Hepatocyte (in vitro differentiated cells): ENCODE data around the gene PRR12. TPM values are rescaled to one million over a fixed set of nuclear protein-coding genes. Genes with fewer than 3 reads are reported as not detected.

Source experiments
- DNase-seq: peaks from one replicate; pipeline ENCODE4 v3.0.0-alpha.2; 2016; ENCODE audit warnings: low spot score
- H2AFZ ChIP-seq: fragments of 200-600 bp; sonication (generic); 2 replicates; pipeline ENCODE4 v1.6.0; 2016; ENCODE audit warnings: antibody characterized with exemption, mild to moderate bottlenecking
- H3K27ac ChIP-seq: fragments of 200-600 bp; sonication (generic); 2 replicates; pipeline ENCODE4 v1.5.1; 2016; ENCODE audit warnings: mild to moderate bottlenecking
- H3K27me3 ChIP-seq: fragments of 200-600 bp; sonication (generic); 2 replicates; pipeline ENCODE4 v1.6.1; 2016
- H3K36me3 ChIP-seq: fragments of 200-600 bp; sonication (generic); replicated peaks from 2 replicates; pipeline ENCODE4 v1.5.1; 2016; ENCODE audit warnings: low read depth; ENCODE audit not compliant: insufficient read depth
- H3K4me1 ChIP-seq: fragments of 200-600 bp; sonication (generic); 2 replicates; pipeline ENCODE4 v1.5.1; 2016; ENCODE audit warnings: mild to moderate bottlenecking, moderate library complexity; ENCODE audit not compliant: insufficient read depth
- H3K4me2 ChIP-seq: fragments of 200-600 bp; sonication (generic); 2 replicates; pipeline ENCODE4 v1.6.0; 2016
- H3K4me3 ChIP-seq: fragments of 200-600 bp; sonication (generic); 2 replicates; pipeline ENCODE4 v1.5.1; 2016; ENCODE audit warnings: mild to moderate bottlenecking
- H3K79me2 ChIP-seq: fragments of 200-600 bp; sonication (generic); 2 replicates; pipeline ENCODE4 v1.6.0; 2017; ENCODE audit warnings: mild to moderate bottlenecking
- H3K9me2 ChIP-seq: fragments of 200-600 bp; sonication (generic); replicated peaks from 2 replicates; pipeline ENCODE4 v1.6.0; 2017; ENCODE audit warnings: mild to moderate bottlenecking; ENCODE audit not compliant: insufficient read depth
- H3K9me3 ChIP-seq: fragments of 200-600 bp; sonication (generic); 2 replicates; pipeline ENCODE4 v1.5.1; 2016; ENCODE audit warnings: low read depth, mild to moderate bottlenecking
- H4K20me1 ChIP-seq: fragments of 200-600 bp; sonication (generic); 2 replicates; pipeline ENCODE4 v1.6.0; 2016; ENCODE audit warnings: mild to moderate bottlenecking; ENCODE audit not compliant: insufficient read depth, poor library complexity, severe bottlenecking
- EZH2 ChIP-seq: fragments of 200-600 bp; sonication (generic); IDR thresholded peaks from 2 replicates; pipeline ENCODE4 v1.6.1; 2016; ENCODE audit warnings: antibody characterized with exemption, mild to moderate bottlenecking, borderline replicate concordance
- EZH2phosphoT487 ChIP-seq: fragments of 200-600 bp; sonication (generic); IDR thresholded peaks from one replicate; pipeline ENCODE4 v1.6.1; 2018; ENCODE audit warnings: antibody characterized with exemption, mild to moderate bottlenecking, low read depth, moderate library complexity; ENCODE audit not compliant: unreplicated experiment, severe bottlenecking
- WGBS: methylation state at CpG from one replicate; pipeline ENCODE4 v1.1.6; 2016; ENCODE audit warnings: low lambda C conversion rate; ENCODE audit errors: missing lambda C conversion rate; 5-methylcytosine and 5-hydroxymethylcytosine counted together
- polyA plus RNA-seq: library from polyadenylated mRNA; unstranded; fragments of >200 nt; fragmentation: Nextera tagmentation; extraction: Ambion mirVana; gene quantifications from 2 replicates; pipeline ENCODE4 v1.2.1, GENCODE V29; 2016
- total RNA-seq: library from RNA; depleted of rRNA; stranded (reverse); fragments of >200 nt; gene quantifications from 2 replicates; pipeline ENCODE4 v1.2.3, GENCODE V29; 2014
- TF ChIP-seq, protein P1 (sequence below): fragments of 200-600 bp; sonication (generic); IDR thresholded peaks from 2 replicates; pipeline ENCODE4 v1.5.1; 2016; ENCODE audit warnings: antibody characterized with exemption, mild to moderate bottlenecking; ENCODE audit not compliant: poor library complexity

Gene PRR12
- total and polyA plus RNA-seq, 2 experiments from 2014 or later = 2.7 to 3.7 TPM

DNA sequence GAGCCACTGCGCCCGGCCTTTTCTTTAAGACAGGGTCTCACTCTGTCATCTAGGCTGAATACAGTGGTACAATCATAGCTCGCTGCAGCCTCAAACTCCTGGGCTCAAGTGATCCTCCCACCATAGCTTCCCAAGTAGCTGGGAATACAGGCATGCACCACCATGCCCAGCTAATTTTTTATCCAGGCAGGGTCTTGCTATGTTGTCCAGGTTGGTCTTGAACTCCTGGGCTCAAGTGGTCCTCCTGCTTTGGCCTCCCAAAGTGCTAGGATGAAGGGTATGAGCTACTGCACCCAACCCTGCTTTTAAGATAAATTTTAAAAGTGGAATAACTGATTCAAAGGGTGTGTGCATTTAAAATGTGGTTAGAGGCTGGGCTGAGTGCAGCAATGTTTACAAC lies 24.7 kb upstream of the PRR12 start:
- DNase-seq = no peak
- H3K27ac ChIP-seq = no peak overlapping the region
- no peaks in the 10 kb centered on the region for H3K27me3 ChIP-seq
- peaks cover 95% of the 10 kb centered on the region for H3K79me2 ChIP-seq
- no peaks in the 10 kb centered on the region for H3K9me2 ChIP-seq
- 78% methylated on average over 3 of the region's 3 CpGs for WGBS
- H4K20me1 ChIP-seq = peaks cover 10% of the 10 kb centered on the region
- no peak overlapping the region for H3K4me2 ChIP-seq
- H3K4me3 ChIP-seq = no peak overlapping the region
- H3K36me3 ChIP-seq = no peaks in the 10 kb centered on the region
- H2AFZ ChIP-seq = no peak overlapping the region
- no peaks in the 10 kb centered on the region for H3K9me3 ChIP-seq
- no peak for TF ChIP-seq EZH2
- TF ChIP-seq, protein P1, sequence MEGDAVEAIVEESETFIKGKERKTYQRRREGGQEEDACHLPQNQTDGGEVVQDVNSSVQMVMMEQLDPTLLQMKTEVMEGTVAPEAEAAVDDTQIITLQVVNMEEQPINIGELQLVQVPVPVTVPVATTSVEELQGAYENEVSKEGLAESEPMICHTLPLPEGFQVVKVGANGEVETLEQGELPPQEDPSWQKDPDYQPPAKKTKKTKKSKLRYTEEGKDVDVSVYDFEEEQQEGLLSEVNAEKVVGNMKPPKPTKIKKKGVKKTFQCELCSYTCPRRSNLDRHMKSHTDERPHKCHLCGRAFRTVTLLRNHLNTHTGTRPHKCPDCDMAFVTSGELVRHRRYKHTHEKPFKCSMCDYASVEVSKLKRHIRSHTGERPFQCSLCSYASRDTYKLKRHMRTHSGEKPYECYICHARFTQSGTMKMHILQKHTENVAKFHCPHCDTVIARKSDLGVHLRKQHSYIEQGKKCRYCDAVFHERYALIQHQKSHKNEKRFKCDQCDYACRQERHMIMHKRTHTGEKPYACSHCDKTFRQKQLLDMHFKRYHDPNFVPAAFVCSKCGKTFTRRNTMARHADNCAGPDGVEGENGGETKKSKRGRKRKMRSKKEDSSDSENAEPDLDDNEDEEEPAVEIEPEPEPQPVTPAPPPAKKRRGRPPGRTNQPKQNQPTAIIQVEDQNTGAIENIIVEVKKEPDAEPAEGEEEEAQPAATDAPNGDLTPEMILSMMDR = no peak
- TF ChIP-seq EZH2phosphoT487 = no peak
- H3K4me1 ChIP-seq = peaks cover 26% of the 10 kb centered on the region

DNA sequence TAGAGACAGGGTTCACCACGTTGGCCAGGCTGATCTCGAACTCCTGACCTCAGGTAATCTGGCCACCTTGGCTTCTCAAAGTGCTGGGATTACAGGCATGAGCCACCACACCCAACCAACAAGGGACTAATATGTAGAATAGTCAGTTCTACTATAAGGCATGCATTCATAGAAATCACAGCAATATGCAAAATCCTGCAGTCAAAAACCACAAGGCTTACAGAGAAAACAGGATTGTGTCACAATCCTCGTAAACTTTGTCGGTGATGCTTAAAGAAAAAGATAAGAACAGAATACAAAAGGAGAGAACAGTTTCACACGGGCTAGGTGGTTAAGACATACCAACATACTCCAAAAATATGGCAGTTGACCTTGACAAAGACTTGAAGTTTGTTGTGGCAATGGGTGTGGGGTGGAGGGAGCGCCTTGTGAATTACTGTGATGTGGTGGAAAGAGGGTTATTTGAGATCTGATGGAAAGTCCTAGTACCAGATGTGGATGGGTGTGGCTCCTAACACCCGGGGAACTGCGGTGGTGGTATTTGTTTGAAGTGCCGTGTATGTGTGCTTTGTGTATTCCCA lies 23.0 kb upstream of the PRR12 start:
- Histone ChIP-seq H3K27ac (peak overlapping the region; percentile 87), H3K9me2 (no peaks in the 10 kb centered on the region), H3K4me1 (peaks cover 25% of the 10 kb centered on the region), H3K9me3 (no peaks in the 10 kb centered on the region), H3K4me2 (peak overlapping the region; percentile 13), H3K27me3 (no peaks in the 10 kb centered on the region), H3K4me3 (no peak overlapping the region), H4K20me1 (peaks cover 10% of the 10 kb centered on the region), H3K36me3 (no peaks in the 10 kb centered on the region), H3K79me2 (peaks cover 79% of the 10 kb centered on the region), H2AFZ (no peak overlapping the region)
- 46% methylated on average over 9 of the region's 9 CpGs for WGBS
- TF ChIP-seq EZH2phosphoT487 = no peak
- TF ChIP-seq EZH2 = no peak
- TF ChIP-seq, protein P1 = no peak
- DNase-seq = peak; percentile 31

DNA sequence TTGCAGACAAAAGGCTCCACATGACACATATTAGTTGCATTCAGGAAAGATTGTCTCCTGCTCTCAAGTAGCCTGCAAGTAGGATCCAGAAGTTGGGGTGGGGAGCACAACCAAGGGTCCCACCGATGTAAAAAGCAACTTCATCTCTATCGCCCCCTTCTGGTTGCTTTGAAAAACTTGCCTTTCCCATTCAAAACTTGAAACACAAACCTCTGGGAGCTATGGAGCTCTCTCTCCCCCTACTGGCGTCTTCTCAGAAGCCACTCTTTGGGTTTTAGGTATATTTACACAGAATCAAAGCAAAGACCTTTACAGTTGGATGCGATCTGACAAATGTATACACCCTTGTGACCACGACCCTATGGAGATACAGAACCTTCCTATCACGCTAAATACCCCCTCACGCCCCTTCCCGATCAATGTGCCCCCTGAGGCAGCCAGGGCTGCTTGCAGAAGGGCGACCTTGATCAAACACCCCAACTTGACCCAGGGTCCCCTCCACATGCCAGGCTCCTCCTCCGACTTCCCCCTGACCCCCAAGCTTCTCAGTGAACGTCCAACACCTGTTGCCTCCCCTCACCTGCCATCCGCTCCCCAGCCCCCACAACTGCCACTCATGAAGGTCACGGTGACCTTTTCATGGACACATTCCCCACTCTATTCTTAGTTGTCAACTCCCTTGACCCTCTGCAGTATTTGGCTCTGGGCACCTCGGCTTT lies 20.7 kb upstream of the PRR12 start:
- peaks cover 10% of the 10 kb centered on the region for H4K20me1 ChIP-seq
- no peak for TF ChIP-seq EZH2phosphoT487
- TF ChIP-seq, protein P1 = peak; percentile 99
- H3K79me2 ChIP-seq = peaks cover 75% of the 10 kb centered on the region
- no peak overlapping the region for H2AFZ ChIP-seq
- H3K9me2 ChIP-seq = no peaks in the 10 kb centered on the region
- H3K4me3 ChIP-seq = no peak overlapping the region
- H3K36me3 ChIP-seq = no peaks in the 10 kb centered on the region
- DNase-seq = peak; percentile 93
- peaks cover 25% of the 10 kb centered on the region for H3K4me1 ChIP-seq
- H3K27me3 ChIP-seq = no peaks in the 10 kb centered on the region
- H3K4me2 ChIP-seq = no peak overlapping the region
- no peak overlapping the region for H3K27ac ChIP-seq
- no peaks in the 10 kb centered on the region for H3K9me3 ChIP-seq
- 40% methylated on average over 13 of the region's 14 CpGs for WGBS
